Upper lobe of left lung (tissue), 6 donors: Measurements from ENCODE around the gene UGT1A9. TPM values are rescaled to one million over a fixed set of nuclear protein-coding genes. Genes with fewer than 3 reads are reported as not detected.

Experiments used
- ATAC-seq, 2 donors: fragments of 200-7000 bp; cut with Tn5 transposase; one replicate each; pipeline ENCODE4 v1.9.1; 2022; ENCODE audit warnings: mild to moderate bottlenecking in 2 of 2, moderate library complexity in 2 of 2; ENCODE audit not compliant: low FRiP score in 2 of 2
- DNase-seq, 2 donors: peaks; one replicate each; pipeline ENCODE4 v3.0.0-alpha.2; 2019 to 2020
- H3K27ac ChIP-seq, 4 donors: fragments of 200-600 bp; sonication (generic); one replicate each; pipeline ENCODE4 v1.5.1; 2016 to 2019
- H3K27me3 ChIP-seq, 4 donors: fragments of 200-600 bp; sonication (generic); one replicate each; pipeline ENCODE4 v1.5.1; 2017 to 2019
- H3K36me3 ChIP-seq, 4 donors: fragments of 200-600 bp; sonication (generic); one replicate each; pipeline ENCODE4 v1.5.1; 2016 to 2019
- H3K4me1 ChIP-seq, 4 donors: fragments of 200-600 bp; sonication (generic); one replicate each; pipeline ENCODE4 v1.5.1; 2018 to 2019
- H3K4me3 ChIP-seq, 4 donors: fragments of 200-600 bp; sonication (generic); one replicate each; pipeline ENCODE4 v1.5.1; 2017 to 2019; ENCODE audit warnings: mild to moderate bottlenecking in 2 of 4, moderate library complexity in 1 of 4
- H3K9me3 ChIP-seq, 4 donors: fragments of 200-600 bp; sonication (generic); one replicate each; pipeline ENCODE4 v1.5.1; 2018 to 2019
- CTCF ChIP-seq, 6 experiments: fragments of 450-650 bp in 4 of 6; fragments of 200-600 bp in 2 of 6; sonication (generic) in 2 of 6; IDR thresholded peaks; one replicate each; pipeline ENCODE4 v1.5.1; 2016 to 2019; ENCODE audit warnings: antibody characterized with exemption in 6 of 6
- EP300 ChIP-seq, 4 donors: sonication (generic); formaldehyde crosslinking; IDR thresholded peaks; one replicate each; pipeline ENCODE4 v1.5.1; 2017; ENCODE audit warnings: antibody characterized with exemption in 4 of 4, control low read depth in 2 of 4
- POLR2A ChIP-seq, 4 donors: fragments of 450-650 bp; IDR thresholded peaks; one replicate each; pipeline ENCODE4 v1.5.1; 2016 to 2017; ENCODE audit warnings: antibody characterized with exemption in 4 of 4, mild to moderate bottlenecking in 2 of 4
- POLR2AphosphoS5 ChIP-seq, 2 donors: sonication (generic); formaldehyde crosslinking; IDR thresholded peaks; one replicate each; pipeline ENCODE4 v1.5.1; 2017; ENCODE audit warnings: antibody characterized with exemption in 2 of 2
- WGBS, 2 donors: methylation state at CpG; one replicate each; pipeline ENCODE4 v1.1.5; 2017 to 2018; 5-methylcytosine and 5-hydroxymethylcytosine counted together
- total RNA-seq, 6 donors: library from RNA; depleted of rRNA in 4 of 6; stranded (reverse); fragments of >200 nt in 4 of 6; gene quantifications; one replicate each; pipeline versions ENCODE4 v1.1.0 to v1.2.1, GENCODE V29; 2016 to 2021
- donor health status: DM: no; HTN: no; CAD: no; lungs with moderate emphysema.
- donor health status: DM: no; HTN: yes; CAD: no; lungs with severe emphysema.

The UGT1A9 gene
- total RNA-seq, 6 donors from 2014 or later: not detected

- 82 to 91% methylated on average over 2 of the region's 2 CpGs for WGBS, 2 donors
- H3K4me3 ChIP-seq: no peak overlapping the region
- no peaks in the 10 kb centered on the region for H3K36me3 ChIP-seq
- DNase-seq (no peak), ATAC-seq (no peak)
- no peaks in the 10 kb centered on the region for H3K4me1 ChIP-seq
- no peaks in the 10 kb centered on the region for H3K9me3 ChIP-seq
- H3K27ac ChIP-seq: no peak overlapping the region
- TF ChIP-seq POLR2AphosphoS5 (IDR thresholded peaks at IDR 0.05): no peak
- no peak for TF ChIP-seq CTCF (IDR thresholded peaks at IDR 0.05)
- TF ChIP-seq EP300 (IDR thresholded peaks at IDR 0.05): no peak
- no peak for TF ChIP-seq POLR2A (IDR thresholded peaks at IDR 0.05)
- H3K27me3 ChIP-seq: no peaks in the 10 kb centered on the region
Measured at GRCh38 chr2:233676046-233676445, 4.3 kb downstream of the UGT1A9 start.

GRCh38 chr2:233679196-233679595, 7.5 kb downstream of the UGT1A9 start:
- Histone ChIP-seq H3K27ac (no peak overlapping the region), H3K4me1 (no peaks in the 10 kb centered on the region), H3K4me3 (no peak overlapping the region), H3K27me3 (no peaks in the 10 kb centered on the region), H3K36me3 (no peaks in the 10 kb centered on the region), H3K9me3 (no peaks in the 10 kb centered on the region)
- TF ChIP-seq EP300 (IDR thresholded peaks at IDR 0.05) (no peak), CTCF (IDR thresholded peaks at IDR 0.05) (no peak), POLR2AphosphoS5 (IDR thresholded peaks at IDR 0.05) (no peak), POLR2A (IDR thresholded peaks at IDR 0.05) (no peak)
- WGBS, 2 donors: 69 to 77% methylated on average over 4 of the region's 4 CpGs
- ATAC-seq: no peak
- no peak for DNase-seq

GRCh38 chr2:233680361-233681045, 8.8 kb downstream of the UGT1A9 start:
- Histone ChIP-seq H3K27ac (no peak overlapping the region), H3K36me3 (no peaks in the 10 kb centered on the region), H3K4me1 (no peaks in the 10 kb centered on the region), H3K27me3 (no peaks in the 10 kb centered on the region), H3K9me3 (no peaks in the 10 kb centered on the region), H3K4me3 (no peak overlapping the region)
- DNase-seq (no peak), ATAC-seq (no peak)
- TF ChIP-seq POLR2AphosphoS5 (IDR thresholded peaks at IDR 0.05): no peak
- TF ChIP-seq CTCF (IDR thresholded peaks at IDR 0.05): no peak
- no peak for TF ChIP-seq POLR2A (IDR thresholded peaks at IDR 0.05)
- no peak for TF ChIP-seq EP300 (IDR thresholded peaks at IDR 0.05)
- WGBS, 2 donors: 82 to 93% methylated on average over 4 of the region's 4 CpGs

GRCh38 chr2:233681521-233682099, 9.9 kb downstream of the UGT1A9 start, which contains the start of gene UGT1A7:
Gene UGT1A7, plus strand, starts transcription at chr2:233681901. Its CDS starts 37 bp downstream, at chr2:233681938.
- Histone ChIP-seq H3K4me1 (no peaks in the 10 kb centered on the region), H3K4me3 (no peak within 1 kb of the TSS), H3K9me3 (no peaks in the 10 kb centered on the region), H3K27me3 (no peaks in the 10 kb centered on the region), H3K36me3 (no peaks in the 10 kb centered on the region), H3K27ac (no peak within 1 kb of the TSS)
- TF ChIP-seq POLR2AphosphoS5 (IDR thresholded peaks at IDR 0.05) (no peak), POLR2A (IDR thresholded peaks at IDR 0.05) (no peak), EP300 (IDR thresholded peaks at IDR 0.05) (no peak)
- no peak for ATAC-seq
- WGBS, 2 donors: 74 to 88% methylated on average over 4 to 5 of the region's 5 CpGs
- DNase-seq: no peak

- 75 to 78% methylated on average over 1 of the region's 1 CpG for WGBS, 2 donors
- Histone ChIP-seq H3K27me3 (no peaks in the 10 kb centered on the region), H3K4me3 (no peak overlapping the region), H3K27ac (no peak overlapping the region), H3K9me3 (no peaks in the 10 kb centered on the region), H3K4me1 (no peaks in the 10 kb centered on the region), H3K36me3 (no peaks in the 10 kb centered on the region)
- DNase-seq: no peak
- no peak for TF ChIP-seq POLR2AphosphoS5 (IDR thresholded peaks at IDR 0.05)
- TF ChIP-seq CTCF (IDR thresholded peaks at IDR 0.05): no peak
- TF ChIP-seq EP300 (IDR thresholded peaks at IDR 0.05): no peak
- TF ChIP-seq POLR2A (IDR thresholded peaks at IDR 0.05): no peak
- no peak for ATAC-seq
Measured at GRCh38 chr2:233684640-233685039, 12.9 kb downstream of the UGT1A9 start.
